IMR-90 (cell line): Measurements from ENCODE around the gene STAB1. TPM values are rescaled to one million over a fixed set of nuclear protein-coding genes. Genes with fewer than 3 reads are reported as not detected.
A peak's percentile ranks its signal among the peaks of the same experiment; 100 is the strongest.

ENCODE experiments used
- ATAC-seq: fragments of 200-7000 bp; cut with Tn5 transposase; 2 replicates; pipeline ENCODE4 v1.9.1; 2020; ENCODE audit warnings: low read depth, mild to moderate bottlenecking, moderate library complexity
- BruUV-seq: library from RNA; stranded (reverse); fragments of 400-500 nt; replicated peaks from 2 replicates; lab custom pipeline; 2021; lab: Mats Ljungman, UMichigan
- CTCF ChIA-PET: fragments of 300-600 bp; formaldehyde crosslinking; extraction: SDS; loops from one replicate; lab custom pipeline; 2021; ENCODE audit warnings: antibody characterized with exemption; lab: Yijun Ruan, JAX
- POLR2A ChIA-PET: fragments of 300-600 bp; sonication (Branson Sonifier 250); formaldehyde crosslinking; loops from one replicate; lab custom pipeline; 2022; ENCODE audit warnings: antibody characterized with exemption; ENCODE audit not compliant: unreplicated experiment; lab: Charles Lee
- DNase-seq: peaks from one replicate; pipeline ENCODE4 v3.0.0; 2013
- H2AFZ ChIP-seq: replicated peaks from 2 replicates; pipeline ENCODE3; 2013; ENCODE audit warnings: low read length, mild to moderate bottlenecking; ENCODE audit not compliant: poor library complexity
- H2AK5ac ChIP-seq: 2 replicates; pipeline ENCODE4 v1.6.1; 2013; ENCODE audit warnings: low read depth, low read length, inconsistent platforms
- H2AK9ac ChIP-seq: replicated peaks from 2 replicates; pipeline ENCODE3; 2013; ENCODE audit warnings: mild to moderate bottlenecking, low read depth, low read length, moderate library complexity; ENCODE audit not compliant: poor library complexity
- H2BK120ac ChIP-seq: 2 replicates; pipeline ENCODE4 v1.6.1; 2013; ENCODE audit warnings: low read depth, low read length, inconsistent platforms
- H2BK15ac ChIP-seq: 3 replicates; pipeline ENCODE4 v1.6.1; 2013; ENCODE audit warnings: low read depth, low read length, inconsistent platforms
- H2BK20ac ChIP-seq: 2 replicates; pipeline ENCODE4 v1.6.1; 2013; ENCODE audit warnings: low read depth, mild to moderate bottlenecking, inconsistent platforms, low read length, moderate library complexity
- H2BK5ac ChIP-seq: 2 replicates; pipeline ENCODE4 v1.6.1; 2013; ENCODE audit warnings: mild to moderate bottlenecking, low read depth, low read length, inconsistent platforms; ENCODE audit not compliant: poor library complexity, severe bottlenecking
- H3K14ac ChIP-seq: replicated peaks from 2 replicates; pipeline ENCODE4 v1.6.1; 2013; ENCODE audit warnings: low read depth, low read length, inconsistent platforms
- H3K18ac ChIP-seq: 2 replicates; pipeline ENCODE4 v1.6.1; 2013; ENCODE audit warnings: low read depth, low read length, control low read depth
- H3K23ac ChIP-seq: 2 replicates; pipeline ENCODE4 v1.6.1; 2013; ENCODE audit warnings: low read depth, low read length, inconsistent platforms
- H3K27ac ChIP-seq: 2 replicates; pipeline ENCODE4 v1.5.1; 2013; ENCODE audit warnings: mild to moderate bottlenecking, control low read depth, low read length; ENCODE audit not compliant: insufficient read depth
- H3K27me3 ChIP-seq: 2 replicates; pipeline ENCODE4 v1.6.1; 2013; ENCODE audit warnings: low read length; ENCODE audit not compliant: control insufficient read depth, insufficient read depth
- H3K36me3 ChIP-seq: 2 replicates; pipeline ENCODE4 v1.6.1; 2013; ENCODE audit warnings: low read length, mixed read lengths; ENCODE audit not compliant: control insufficient read depth, insufficient read depth
- H3K4ac ChIP-seq: 2 replicates; pipeline ENCODE4 v1.6.1; 2013; ENCODE audit warnings: low read depth, low read length, inconsistent platforms
- H3K4me1 ChIP-seq: 2 replicates; pipeline ENCODE4 v1.6.1; 2013; ENCODE audit warnings: low read length, mixed read lengths; ENCODE audit not compliant: control insufficient read depth, insufficient read depth
- H3K4me2 ChIP-seq: 2 replicates; pipeline ENCODE4 v1.6.1; 2013; ENCODE audit warnings: low read depth, mild to moderate bottlenecking, control low read depth, low read length, moderate library complexity
- H3K4me3 ChIP-seq: 2 replicates; pipeline ENCODE4 v1.5.1; 2013; ENCODE audit warnings: low read depth, mild to moderate bottlenecking, control low read depth, low read length, moderate library complexity; ENCODE audit not compliant: insufficient read depth
- H3K56ac ChIP-seq: 2 replicates; pipeline ENCODE4 v1.6.1; 2013; ENCODE audit warnings: low read length, inconsistent platforms; ENCODE audit not compliant: insufficient read depth; ENCODE audit errors: extremely low read depth
- H3K79me1 ChIP-seq, 2 experiments: 2 replicates each; pipeline ENCODE4 v1.6.1; 2013; ENCODE audit warnings: low read length in 2 of 2, inconsistent platforms in 1 of 2, low read depth in 1 of 2
- H3K9ac ChIP-seq: 2 replicates; pipeline ENCODE4 v1.6.1; 2013; ENCODE audit warnings: low read depth, low read length, control low read depth
- H3K9me1 ChIP-seq: 2 replicates; pipeline ENCODE4 v1.6.1; 2013; ENCODE audit warnings: low read length, inconsistent platforms; ENCODE audit not compliant: insufficient read depth
- H3K9me3 ChIP-seq: 2 replicates; pipeline ENCODE4 v1.6.1; 2013; ENCODE audit warnings: low read length; ENCODE audit not compliant: control insufficient read depth, insufficient read depth
- H4K20me1 ChIP-seq: 2 replicates; pipeline ENCODE4 v1.6.1; 2013; ENCODE audit warnings: low read length, inconsistent platforms; ENCODE audit not compliant: insufficient read depth
- H4K5ac ChIP-seq: 2 replicates; pipeline ENCODE4 v1.6.1; 2013; ENCODE audit warnings: mild to moderate bottlenecking, low read depth, low read length, control low read depth
- H4K8ac ChIP-seq, 2 experiments: 2 replicates each; pipeline ENCODE4 v1.6.1; 2013; ENCODE audit warnings: low read depth in 2 of 2, low read length in 2 of 2, control low read depth in 1 of 2, inconsistent platforms in 1 of 2
- H4K91ac ChIP-seq: 2 replicates; pipeline ENCODE4 v1.6.1; 2013; ENCODE audit warnings: low read depth, low read length, inconsistent platforms; ENCODE audit not compliant: insufficient read depth
- BHLHE40 ChIP-seq: fragments of 150-350 bp; IDR thresholded peaks from 2 replicates; pipeline ENCODE4 v1.6.1; 2016; ENCODE audit warnings: mild to moderate bottlenecking, low read depth, low read length
- CHD1 ChIP-seq: IDR thresholded peaks from 2 replicates; pipeline ENCODE4 v1.6.1; 2012; ENCODE audit warnings: low read depth, low read length, improper control_type of control experiment
- FOS ChIP-seq: fragments of 150-350 bp; IDR thresholded peaks from 2 replicates; pipeline ENCODE4 v1.6.1; 2016; ENCODE audit warnings: low read depth, low read length
- MAZ ChIP-seq: IDR thresholded peaks from 2 replicates; pipeline ENCODE4 v1.6.1; 2012; ENCODE audit warnings: low read depth, mild to moderate bottlenecking, low read length, improper control_type of control experiment, moderate library complexity, borderline replicate concordance
- POLR2A ChIP-seq: IDR thresholded peaks from 2 replicates; pipeline ENCODE4 v1.6.1; 2012; ENCODE audit warnings: mild to moderate bottlenecking, low read depth, low read length
- RAD21 ChIP-seq: IDR thresholded peaks from 2 replicates; pipeline ENCODE4 v1.6.1; 2012; ENCODE audit warnings: low read length, improper control_type of control experiment
- RFX5 ChIP-seq: IDR thresholded peaks from 2 replicates; pipeline ENCODE4 v1.8.0; 2012; ENCODE audit warnings: low read depth, mild to moderate bottlenecking, low read length, moderate library complexity
- WGBS, 2 experiments: methylation state at CpG; one replicate each; pipeline versions ENCODE4 v1.1.5 to v1.1.7; 2013; ENCODE audit warnings: missing lambda C conversion rate in 2 of 2; ENCODE audit not compliant: insufficient read length in 1 of 2; ENCODE audit errors: extremely low coverage in 2 of 2; 5-methylcytosine and 5-hydroxymethylcytosine counted together
- dilution Hi-C: fragments of 300-500 bp; cut with HindIII; formaldehyde crosslinking; loops from one replicate; pipeline ENCODE4 v1.14.3; 2018; ENCODE audit warnings: low sequenced_read_pairs; ENCODE audit not compliant: unreplicated experiment
- in situ Hi-C: fragments of 300-500 bp; cut with MboI; formaldehyde crosslinking; loops from 3 replicates; pipeline ENCODE4 v1.14.3; 2019; ENCODE audit warnings: low sequenced_read_pairs, inconsistent platforms, mixed read lengths
- intact Hi-C: fragments of 100-400 bp; cut with micrococcal nuclease; formaldehyde crosslinking; loops from 2 replicates; pipeline ENCODE4 v1.10.0; 2022
- polyA plus RNA-seq, 3 experiments: library from polyadenylated mRNA; depleted of rRNA; stranded (reverse); fragments of >200 nt; gene quantifications; 2 replicates each; pipeline ENCODE4 v1.2.3, GENCODE V29; 2012; ENCODE audit warnings: low replicate concordance in 1 of 3
- total RNA-seq: library from RNA; depleted of rRNA; stranded (reverse); fragments of >200 nt; gene quantifications from 2 replicates; pipeline ENCODE4 v1.2.3, GENCODE V29; 2012

The STAB1 gene
- total and polyA plus RNA-seq, 2 of the 4 experiments (the other 2 are of a cell fraction) = not detected

DNA sequence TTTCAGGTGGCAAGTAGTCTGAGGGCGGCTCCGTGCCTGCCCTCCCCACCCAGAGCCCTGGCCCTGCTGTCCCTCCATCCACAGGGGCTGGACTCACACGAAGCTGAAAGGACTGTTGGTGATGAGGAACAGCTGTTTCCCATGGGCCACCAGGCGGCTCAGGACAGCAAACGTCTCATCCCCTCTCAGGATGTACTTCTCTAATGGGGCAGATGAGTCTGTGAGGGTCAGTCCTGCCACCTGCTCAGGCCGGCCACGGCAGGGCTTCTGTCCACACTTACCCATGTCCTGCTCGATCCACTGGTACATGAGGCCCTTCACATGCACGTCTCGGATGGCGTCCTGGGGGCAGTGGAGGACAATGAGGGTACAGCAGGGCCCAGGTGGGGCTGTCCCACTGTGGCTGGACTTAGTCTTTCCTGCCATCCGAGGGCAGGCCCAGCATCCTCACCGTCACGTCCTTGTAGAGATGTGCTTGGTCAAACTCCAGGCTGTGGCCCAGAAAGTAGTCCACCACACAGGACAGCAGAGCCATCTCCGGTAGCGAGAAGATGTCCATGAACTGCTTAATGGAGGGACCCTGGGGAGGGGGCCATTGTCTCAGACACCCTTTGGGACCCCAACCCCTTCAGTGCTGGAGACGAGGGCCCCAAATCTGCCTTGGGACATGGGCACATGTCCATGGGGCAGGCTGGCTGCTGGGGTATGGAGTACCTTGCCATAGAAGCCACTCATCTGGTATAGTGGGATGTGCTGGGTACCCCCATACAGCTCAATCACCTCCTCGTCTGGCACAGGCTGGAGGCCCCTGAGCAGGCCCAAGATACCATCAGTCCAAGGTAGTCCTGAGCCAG, 32.8 kb downstream of the STAB1 start:
- DNase-seq = no peak
- dilution Hi-C loops = no loop called here

More for the DNA sequence above, 32.8 kb downstream of the STAB1 start:
- Histone ChIP-seq H2BK15ac (no peak overlapping the region), H2AK5ac (no peak overlapping the region), H3K4ac (no peak overlapping the region; the same call in 1 of the 2 replicates), H3K23ac (no peak overlapping the region), H3K9me3 (no peaks in the 10 kb centered on the region), H3K18ac (no peak overlapping the region), H3K4me2 (no peak overlapping the region), H2BK20ac (no peak overlapping the region), H4K91ac (no peak overlapping the region), H3K36me3 (peaks cover 57% of the 10 kb centered on the region), H4K8ac (no peak overlapping the region), H3K27ac (no peak overlapping the region), H3K27me3 (no peaks in the 10 kb centered on the region), H3K9me1 (peaks cover 28% of the 10 kb centered on the region), H2BK5ac (no peak overlapping the region), H2AFZ (no peak overlapping the region), H3K56ac (no peak overlapping the region), H3K14ac (no peak overlapping the region), H3K79me1 (peaks cover 16 to 76% of the 10 kb centered on the region in 2 experiments), H3K9ac (no peak overlapping the region), H2AK9ac (no peak overlapping the region), H4K20me1 (peaks cover 49% of the 10 kb centered on the region), H3K4me3 (no peak overlapping the region), H4K5ac (no peak overlapping the region), H3K4me1 (peaks cover 21% of the 10 kb centered on the region), H2BK120ac (no peak overlapping the region)
- POLR2A ChIA-PET = no interaction called here
- TSS peak; percentile 70 for BruUV-seq
- 87% methylated on average over 3 of the region's 18 CpGs; no CpG with 5 or more reads in 1 of the 2 experiments for WGBS, 2 experiments
- intact Hi-C loops = no loop called here
- in situ Hi-C loops = no loop called here
- no peak for TF ChIP-seq BHLHE40
- TF ChIP-seq MAZ = no peak
- TF ChIP-seq FOS = no peak
- no peak for TF ChIP-seq POLR2A
- no peak for TF ChIP-seq RFX5
- TF ChIP-seq RAD21 = no peak
- no peak for TF ChIP-seq CHD1
- no peak for ATAC-seq
- CTCF ChIA-PET = no interaction called here
